CD14-positive monocyte (primary cell): ENCODE data around the gene AFG3L2. TPM values are rescaled to one million over a fixed set of nuclear protein-coding genes. Genes with fewer than 3 reads are reported as not detected.

Experiments
- DNase-seq, 3 donors: peaks; one replicate each; pipeline ENCODE4 v3.0.0-alpha.2; 2011 to 2022
- H2AFZ ChIP-seq: 2 replicates; pipeline ENCODE4 v1.6.0; 2012; ENCODE audit warnings: mild to moderate bottlenecking, low read depth, low read length, inconsistent platforms; ENCODE audit not compliant: insufficient read depth, poor library complexity, severe bottlenecking
- H3K27ac ChIP-seq, 2 donors: 1 replicate in 1 of 2; 2 replicates in 1 of 2; pipeline ENCODE4 v1.5.1; 2012 to 2013; ENCODE audit warnings: low read length in 2 of 2, control low read depth in 1 of 2, inconsistent platforms in 1 of 2, low read depth in 1 of 2, mild to moderate bottlenecking in 1 of 2
- H3K27me3 ChIP-seq, 2 donors: one replicate each; pipeline versions ENCODE4 v1.6.0 to v1.6.1; 2011 to 2013; ENCODE audit warnings: low read length in 2 of 2; ENCODE audit not compliant: control insufficient read depth in 2 of 2, insufficient read depth in 2 of 2
- H3K36me3 ChIP-seq, 2 donors: replicated peaks in 1 of 2; 1 replicate in 1 of 2; 2 replicates in 1 of 2; pipeline versions ENCODE4 v1.5.1 to v1.6.1; 2012 to 2013; ENCODE audit warnings: low read length in 2 of 2, control low read depth in 1 of 2, inconsistent platforms in 1 of 2, mild to moderate bottlenecking in 1 of 2; ENCODE audit not compliant: insufficient read depth in 2 of 2, control insufficient read depth in 1 of 2
- H3K4me1 ChIP-seq, 2 donors: 1 replicate in 1 of 2; 2 replicates in 1 of 2; pipeline versions ENCODE4 v1.5.1 to v1.6.1; 2012 to 2013; ENCODE audit warnings: low read length in 2 of 2, control low read depth in 1 of 2, inconsistent platforms in 1 of 2, mild to moderate bottlenecking in 1 of 2, moderate library complexity in 1 of 2; ENCODE audit not compliant: insufficient read depth in 2 of 2, control insufficient read depth in 1 of 2
- H3K4me2 ChIP-seq: replicated peaks from 2 replicates; pipeline ENCODE3; 2012; ENCODE audit warnings: low read length, moderate library complexity, mild to moderate bottlenecking; ENCODE audit not compliant: poor library complexity, severe bottlenecking; ENCODE audit errors: extremely low read depth
- H3K4me3 ChIP-seq, 3 experiments: fragments of 200-600 bp in 1 of 3; sonication (generic) in 1 of 3; replicated peaks in 1 of 3; 1 replicate in 2 of 3; 2 replicates in 1 of 3; pipeline ENCODE4 v1.5.1; 2011 to 2013; ENCODE audit warnings: low read length in 3 of 3, mild to moderate bottlenecking in 3 of 3, control low read depth in 2 of 3, low read depth in 2 of 3, inconsistent platforms in 1 of 3, moderate library complexity in 1 of 3
- H3K79me2 ChIP-seq: 2 replicates; pipeline ENCODE4 v1.6.0; 2012; ENCODE audit warnings: mild to moderate bottlenecking, control low read depth, inconsistent platforms, low read length, moderate library complexity; ENCODE audit not compliant: insufficient read depth
- H3K9ac ChIP-seq: 2 replicates; pipeline ENCODE4 v1.6.0; 2017; ENCODE audit warnings: low read length, mild to moderate bottlenecking; ENCODE audit not compliant: insufficient read depth, poor library complexity, severe bottlenecking
- H3K9me3 ChIP-seq, 2 donors: replicated peaks in 1 of 2; 1 replicate in 1 of 2; 2 replicates in 1 of 2; pipeline versions ENCODE4 v1.5.1 to v1.6.1; 2012 to 2013; ENCODE audit warnings: low read length in 2 of 2, control low read depth in 1 of 2; ENCODE audit not compliant: control insufficient read depth in 1 of 2, insufficient read depth in 1 of 2
- H4K20me1 ChIP-seq: 2 replicates; pipeline ENCODE4 v1.6.0; 2012; ENCODE audit warnings: mild to moderate bottlenecking, low read length, control low read depth, moderate library complexity; ENCODE audit not compliant: insufficient read depth
- H3K27ac Mint-ChIP-seq, 7 donors: one replicate each; pipeline ENCODE4 v1.8.0; 2020; ENCODE audit warnings: mild to moderate bottlenecking in 7 of 7, mixed read lengths in 7 of 7, moderate library complexity in 6 of 7, inconsistent platforms in 2 of 7
- H3K27me3 Mint-ChIP-seq, 3 donors: one replicate each; pipeline ENCODE4 v1.8.0; 2021 to 2022; ENCODE audit warnings: low read depth in 3 of 3, mild to moderate bottlenecking in 3 of 3, mixed read lengths in 3 of 3, moderate library complexity in 3 of 3, inconsistent platforms in 1 of 3
- H3K36me3 Mint-ChIP-seq, 2 donors: one replicate each; pipeline ENCODE4 v1.8.0; 2020; ENCODE audit warnings: mixed read lengths in 2 of 2, inconsistent platforms in 1 of 2, mild to moderate bottlenecking in 1 of 2
- H3K4me1 Mint-ChIP-seq: one replicate; pipeline ENCODE4 v1.8.0; 2020; ENCODE audit warnings: mild to moderate bottlenecking, mixed read lengths
- H3K4me3 Mint-ChIP-seq, 2 donors: one replicate each; pipeline ENCODE4 v1.8.0; 2020; ENCODE audit warnings: mild to moderate bottlenecking in 2 of 2, mixed read lengths in 2 of 2, moderate library complexity in 1 of 2
- H3K9me3 Mint-ChIP-seq, 7 donors: one replicate each; pipeline ENCODE4 v1.8.0; 2020 to 2022; ENCODE audit warnings: mixed read lengths in 7 of 7, mild to moderate bottlenecking in 6 of 7, moderate library complexity in 6 of 7, inconsistent platforms in 2 of 7
- CTCF ChIP-seq: fragments of 200-600 bp; IDR thresholded peaks from one replicate; pipeline ENCODE4 v1.8.0; 2022; ENCODE audit warnings: antibody characterized with exemption, mild to moderate bottlenecking
- WGBS: methylation state at CpG from one replicate; pipeline ENCODE4 v1.1.5; 2013; ENCODE audit warnings: missing lambda C conversion rate; ENCODE audit not compliant: insufficient coverage; 5-methylcytosine and 5-hydroxymethylcytosine counted together
- intact Hi-C, 2 donors: fragments of 100-400 bp; cut with micrococcal nuclease; formaldehyde crosslinking; loops; one replicate each; pipeline versions ENCODE4 v1.15.0 to v1.15.1; 2023
- polyA plus RNA-seq, 3 donors: library from polyadenylated mRNA; depleted of rRNA in 1 of 3; unstranded in 2 of 3; stranded (reverse) in 1 of 3; fragments of 300-500 nt in 2 of 3; fragments of >200 nt in 1 of 3; fragmentation: Illumina TruSeq in 2 of 3; gene quantifications; 1 replicate in 2 of 3; 2 replicates in 1 of 3; pipeline ENCODE4 v1.2.3, GENCODE V29; 2012 to 2021

Gene AFG3L2
- polyA plus RNA-seq, 3 donors = 13.9 to 15.5 (median 13.9) TPM

GRCh38 chr18:12420821-12421421 lies 43.9 kb upstream of the AFG3L2 start:
- no peaks in the 10 kb centered on the region for H3K9me3 ChIP-seq
- Mint-ChIP-seq H3K9me3 (peaks cover 0 to under 1% (median 0%) of the 10 kb centered on the region in 7 donors), H3K27ac (peak overlapping the region in 1 of 7 donors; percentile 10), H3K4me1 (peaks cover 12% of the 10 kb centered on the region), H3K27me3 (peaks cover 0 to 14% (median 5%) of the 10 kb centered on the region in 3 donors), H3K36me3 (no peaks in the 10 kb centered on the region), H3K4me3 (peak overlapping the region; percentile 59 to 69)
- H4K20me1 ChIP-seq = no peaks in the 10 kb centered on the region
- no peak for TF ChIP-seq CTCF
- H3K79me2 ChIP-seq = no peaks in the 10 kb centered on the region
- H2AFZ ChIP-seq = peak overlapping the region; percentile 84
- no peaks in the 10 kb centered on the region for H3K27me3 ChIP-seq
- H3K36me3 ChIP-seq = no peaks in the 10 kb centered on the region
- peaks cover 14 to 16% of the 10 kb centered on the region in 2 donors for H3K4me1 ChIP-seq
- intact Hi-C loops = no loop called here
- no peak overlapping the region for H3K27ac ChIP-seq
- peak overlapping the region; percentile 33 for H3K4me2 ChIP-seq
- H3K9ac ChIP-seq = no peak overlapping the region
- under 1% methylated on average over 23 of the region's 27 CpGs for WGBS
- DNase-seq = no peak
- peak overlapping the region in 1 of 3 experiments; percentile 45 for H3K4me3 ChIP-seq

GRCh38 chr18:12417687-12418086 lies 40.7 kb upstream of the AFG3L2 start:
- Histone ChIP-seq H2AFZ (no peak overlapping the region), H3K36me3 (no peaks in the 10 kb centered on the region), H3K4me2 (no peak overlapping the region), H3K9ac (no peak overlapping the region), H3K4me3 (no peak overlapping the region), H4K20me1 (no peaks in the 10 kb centered on the region), H3K27ac (no peak overlapping the region), H3K4me1 (peaks cover 14 to 16% of the 10 kb centered on the region in 2 donors), H3K79me2 (no peaks in the 10 kb centered on the region), H3K9me3 (no peaks in the 10 kb centered on the region), H3K27me3 (no peaks in the 10 kb centered on the region)
- Mint-ChIP-seq H3K9me3 (no peaks in the 10 kb centered on the region), H3K27ac (no peak overlapping the region), H3K4me1 (peaks cover 18% of the 10 kb centered on the region), H3K27me3 (peaks cover 0 to 15% (median 5%) of the 10 kb centered on the region in 3 donors), H3K36me3 (no peaks in the 10 kb centered on the region), H3K4me3 (no peak overlapping the region)
- TF ChIP-seq CTCF = no peak
- 100% methylated on average over 1 of the region's 4 CpGs for WGBS
- DNase-seq = no peak
- intact Hi-C loops = no loop called here
